SU-DHL-6 (cell line): ENCODE measurements around the gene SOWAHB.
"Not testable (repeated sequence)": the region's sequence is repeated elsewhere in the genome, so short reads cannot be mapped to it uniquely, and the experiment has no call there.

Source experiments
- CTCF ChIP-seq: fragments of 200-600 bp; sonication (generic); IDR thresholded peaks from one replicate; pipeline ENCODE4 v1.5.1; 2017; ENCODE audit warnings: antibody characterized with exemption, mild to moderate bottlenecking, low read length, moderate library complexity; ENCODE audit not compliant: insufficient read depth, poor library complexity, severe bottlenecking
- EZH2phosphoT487 ChIP-seq: fragments of 200-600 bp; sonication (generic), shearing (Covaris generic); conservative IDR thresholded peaks from 2 replicates; pipeline ENCODE4 v1.6.1; 2018; ENCODE audit warnings: mild to moderate bottlenecking, antibody characterized with exemption, low read length, moderate library complexity, mixed read lengths

GRCh38 chr4:76868780-76869179 is 29.2 kb downstream of the SOWAHB start:
- not testable (repeated sequence) for TF ChIP-seq CTCF, EZH2phosphoT487
